HepG2 (cell line): ENCODE data around the gene EFCAB14. TPM values are rescaled to one million over a fixed set of nuclear protein-coding genes. Genes with fewer than 3 reads are reported as not detected.
A peak's percentile ranks its signal among the peaks of the same experiment; 100 is the strongest.

Source experiments
- ADNP ChIP-seq: sonication (generic); formaldehyde crosslinking; IDR thresholded peaks from 2 replicates; pipeline ENCODE4 v1.4.0; 2020; ENCODE audit warnings: missing genetic modification reagents
- ATM ChIP-seq: fragments of 450-650 bp; IDR thresholded peaks from 2 replicates; pipeline ENCODE4 v1.7.1; 2017; ENCODE audit warnings: mild to moderate bottlenecking, borderline replicate concordance
- ATRX ChIP-seq: sonication (generic); formaldehyde crosslinking; IDR thresholded peaks from 2 replicates; pipeline ENCODE4 v1.4.0; 2020; ENCODE audit warnings: missing genetic modification reagents, borderline replicate concordance
- CBFB ChIP-seq: sonication (generic); formaldehyde crosslinking; IDR thresholded peaks from 2 replicates; pipeline ENCODE4 v1.4.0; 2020; ENCODE audit warnings: missing genetic modification reagents
- ISL2 ChIP-seq: sonication (generic); formaldehyde crosslinking; IDR thresholded peaks from 2 replicates; pipeline ENCODE4 v1.5.0; 2020; ENCODE audit warnings: missing genetic modification reagents
- MIER2 ChIP-seq: IDR thresholded peaks from 2 replicates; pipeline ENCODE4 v1.6.1; 2016; ENCODE audit warnings: missing biosample characterization, missing genetic modification reagents
- NFE2L2 ChIP-seq: fragments of 150-350 bp; IDR thresholded peaks from 2 replicates; pipeline ENCODE4 v1.6.1; 2014; ENCODE audit warnings: low read length
- PAF1 ChIP-seq: IDR thresholded peaks from 2 replicates; pipeline ENCODE4 v1.6.1; 2016; ENCODE audit warnings: missing genetic modification reagents, missing compliant biosample characterization
- RARG ChIP-seq: sonication (generic); formaldehyde crosslinking; IDR thresholded peaks from 2 replicates; pipeline ENCODE4 v1.4.0; 2020; ENCODE audit warnings: low read depth, mild to moderate bottlenecking, missing genetic modification reagents
- RBFOX2 ChIP-seq: fragments of 200-400 bp; formaldehyde crosslinking; IDR thresholded peaks from 2 replicates; pipeline ENCODE4 v1.6.1; 2017; ENCODE audit warnings: low read depth, mild to moderate bottlenecking, low read length
- RCOR2 ChIP-seq: IDR thresholded peaks from 2 replicates; pipeline ENCODE4 v1.6.1; 2016; ENCODE audit warnings: missing biosample characterization, missing genetic modification reagents
- REPIN1 ChIP-seq: sonication (generic); formaldehyde crosslinking; IDR thresholded peaks from 2 replicates; pipeline ENCODE4 v1.8.0; 2022; ENCODE audit warnings: missing genetic modification reagents, low read depth, mild to moderate bottlenecking, borderline replicate concordance
- SMAD3 ChIP-seq: sonication (generic); formaldehyde crosslinking; IDR thresholded peaks from 2 replicates; pipeline ENCODE4 v1.4.0; 2020; ENCODE audit warnings: missing genetic modification reagents
- SOX5 ChIP-seq: IDR thresholded peaks from 2 replicates; pipeline ENCODE4 v1.6.1; 2016; ENCODE audit warnings: borderline replicate concordance
- SRY ChIP-seq: sonication (generic); formaldehyde crosslinking; IDR thresholded peaks from 2 replicates; pipeline ENCODE4 v1.8.0; 2022; ENCODE audit warnings: mild to moderate bottlenecking, missing genetic modification reagents
- STAT5B ChIP-seq: sonication (generic); formaldehyde crosslinking; IDR thresholded peaks from 2 replicates; pipeline ENCODE4 v1.4.0; 2020; ENCODE audit warnings: missing genetic modification reagents
- TMF1 ChIP-seq: sonication (generic); formaldehyde crosslinking; IDR thresholded peaks from 2 replicates; pipeline ENCODE4 v1.8.1; 2022; ENCODE audit warnings: low read depth, missing genetic modification reagents
- ZFX ChIP-seq: sonication (generic); formaldehyde crosslinking; IDR thresholded peaks from 2 replicates; pipeline ENCODE4 v1.4.0; 2020; ENCODE audit warnings: mild to moderate bottlenecking, low read depth, missing genetic modification reagents, moderate library complexity
- ZIK1 ChIP-seq: sonication (generic); formaldehyde crosslinking; IDR thresholded peaks from 2 replicates; pipeline ENCODE4 v1.5.0; 2020; ENCODE audit warnings: mild to moderate bottlenecking, low read depth, missing genetic modification reagents, borderline replicate concordance
- ZNF292 ChIP-seq: sonication (generic); formaldehyde crosslinking; IDR thresholded peaks from 2 replicates; pipeline ENCODE4 v1.8.1; 2022; ENCODE audit warnings: mild to moderate bottlenecking, low read depth, missing genetic modification reagents, borderline replicate concordance
- ZNF317 ChIP-seq: sonication (generic); formaldehyde crosslinking; IDR thresholded peaks from 2 replicates; pipeline ENCODE4 v1.5.0; 2020; ENCODE audit warnings: mild to moderate bottlenecking, missing genetic modification reagents
- ZNF543 ChIP-seq: sonication (generic); formaldehyde crosslinking; IDR thresholded peaks from 2 replicates; pipeline ENCODE4 v1.4.0; 2020; ENCODE audit warnings: mild to moderate bottlenecking, missing genetic modification reagents
- ZNF720 ChIP-seq: sonication (generic); formaldehyde crosslinking; IDR thresholded peaks from 2 replicates; pipeline ENCODE4 v1.4.0; 2020; ENCODE audit warnings: missing genetic modification reagents
- ZNF816 ChIP-seq: sonication (generic); formaldehyde crosslinking; IDR thresholded peaks from 2 replicates; pipeline ENCODE4 v1.8.0; 2022; ENCODE audit warnings: missing genetic modification reagents, mild to moderate bottlenecking, borderline replicate concordance
- ZNF841 ChIP-seq: sonication (generic); formaldehyde crosslinking; IDR thresholded peaks from 2 replicates; pipeline ENCODE4 v1.8.1; 2023; ENCODE audit warnings: missing genetic modification reagents, borderline replicate concordance
- ZNF891 ChIP-seq: sonication (generic); formaldehyde crosslinking; IDR thresholded peaks from 2 replicates; pipeline ENCODE4 v1.5.0; 2020; ENCODE audit warnings: mild to moderate bottlenecking, missing genetic modification reagents
- polyA plus RNA-seq, 8 experiments: library from polyadenylated mRNA; depleted of rRNA in 3 of 8; stranded (reverse) in 7 of 8; unstranded in 1 of 8; fragments of >200 nt; fragmentation: Illumina TruSeq in 4 of 8; extraction: Trizol in 4 of 8; gene quantifications; 2 replicates each; pipeline versions ENCODE4 v1.2.1 to v1.2.3, GENCODE V29; 2011 to 2016; ENCODE audit warnings: low read depth in 4 of 8, missing spikeins in 1 of 8, mixed read lengths in 1 of 8; ENCODE audit not compliant: insufficient read depth in 1 of 8
- total RNA-seq, 5 experiments: library from RNA; depleted of rRNA; stranded (reverse); fragments of >200 nt; fragmentation: Illumina TruSeq; extraction: Trizol; gene quantifications; 2 replicates each; pipeline ENCODE4 v1.2.3, GENCODE V29; 2016; ENCODE audit warnings: low read depth in 1 of 5
- TF ChIP-seq, protein P1 (sequence below): IDR thresholded peaks from 2 replicates; pipeline ENCODE4 v1.6.1; 2016
- TF ChIP-seq, protein P2 (sequence below): sonication (generic); formaldehyde crosslinking; IDR thresholded peaks from 2 replicates; pipeline ENCODE4 v1.4.0; 2020; ENCODE audit warnings: missing genetic modification reagents
- TF ChIP-seq, protein P3 (sequence below): conservative IDR thresholded peaks from 2 replicates; pipeline ENCODE4 v1.6.1; 2018; ENCODE audit warnings: missing genetic modification reagents

The EFCAB14 gene
- total and polyA plus RNA-seq, 2 of the 13 experiments (the other 11 are each of a cell fraction or from before 2014, with no cell fraction given) = 13.4 to 17.9 TPM

DNA sequence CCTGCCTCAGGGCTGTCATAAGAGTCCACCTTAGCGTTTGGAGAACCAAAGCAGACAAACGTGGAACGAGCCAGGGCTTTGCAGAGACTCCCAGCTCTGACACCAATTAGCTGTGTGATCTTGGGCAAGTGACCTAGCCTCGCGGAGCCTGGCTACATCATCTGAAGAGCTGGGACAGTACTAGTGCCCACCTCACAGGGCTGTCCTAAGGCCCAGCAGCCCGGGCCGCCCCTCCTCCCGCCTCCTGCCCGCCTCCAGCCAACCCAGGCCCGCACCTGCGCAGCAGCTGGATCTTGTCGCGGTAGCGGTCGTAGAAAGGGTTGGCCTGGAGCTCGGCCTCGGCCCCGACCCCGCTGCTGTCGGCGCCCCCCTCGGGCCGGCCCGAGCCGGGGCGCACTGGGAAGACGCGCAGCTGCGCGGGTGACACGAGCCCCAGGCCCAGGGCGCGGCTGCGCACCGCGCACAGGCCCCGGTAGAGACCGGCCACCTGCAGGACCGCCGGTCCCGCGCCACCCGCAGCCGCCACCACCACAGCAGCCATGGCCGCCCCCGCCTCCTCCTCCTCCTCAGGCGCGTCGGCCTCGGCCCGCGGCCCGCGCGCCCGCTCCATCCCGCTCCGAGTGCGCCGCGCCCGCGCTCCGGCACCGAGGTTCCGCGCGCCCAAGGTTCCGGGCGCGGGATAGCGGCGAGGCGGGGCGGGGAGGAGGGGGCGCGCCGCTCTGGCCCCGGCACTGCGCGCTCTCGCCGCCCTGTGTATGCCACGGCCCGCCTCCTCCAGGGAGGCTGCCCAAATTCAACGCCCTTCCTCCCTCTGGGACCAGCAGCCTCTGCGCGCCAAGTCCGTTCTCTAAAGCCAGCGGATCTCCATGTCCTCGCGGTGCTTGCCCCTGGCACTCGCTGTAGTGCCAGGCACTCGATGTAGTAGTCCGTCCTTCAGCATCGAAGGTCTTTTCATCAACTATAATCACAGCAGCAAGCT lies 50.8 kb downstream of the EFCAB14 start, which contains the start of gene ATPAF1 (continued):
- TF ChIP-seq ZNF543 (CRISPR knock-in tag) = no peak
- no peak for TF ChIP-seq PAF1 (CRISPR knock-in tag)
- no peak for TF ChIP-seq ATRX
- peak; percentile 94 for TF ChIP-seq ZFX (CRISPR knock-in tag)
- peak; percentile 89 for TF ChIP-seq RBFOX2
- TF ChIP-seq SOX5 (CRISPR knock-in tag) = no peak
- TF ChIP-seq REPIN1 = no peak; the same call in 1 of the 2 replicates
- TF ChIP-seq SMAD3 (CRISPR knock-in tag) = no peak
- TF ChIP-seq, protein P1, sequence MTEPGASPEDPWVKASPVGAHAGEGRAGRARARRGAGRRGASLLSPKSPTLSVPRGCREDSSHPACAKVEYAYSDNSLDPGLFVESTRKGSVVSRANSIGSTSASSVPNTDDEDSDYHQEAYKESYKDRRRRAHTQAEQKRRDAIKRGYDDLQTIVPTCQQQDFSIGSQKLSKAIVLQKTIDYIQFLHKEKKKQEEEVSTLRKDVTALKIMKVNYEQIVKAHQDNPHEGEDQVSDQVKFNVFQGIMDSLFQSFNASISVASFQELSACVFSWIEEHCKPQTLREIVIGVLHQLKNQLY (CRISPR knock-in tag) = no peak
- TF ChIP-seq NFE2L2 = no peak
- no peak for TF ChIP-seq ZNF816 (CRISPR knock-in tag)
- no peak for TF ChIP-seq ZNF317
- no peak for TF ChIP-seq ZNF891 (CRISPR knock-in tag)
- TF ChIP-seq TMF1 = no peak
- TF ChIP-seq ZIK1 (CRISPR knock-in tag) = peak; percentile 66; the same call in 1 of the 2 replicates
- no peak for TF ChIP-seq ADNP
- TF ChIP-seq RCOR2 (CRISPR knock-in tag) = no peak
- no peak for TF ChIP-seq RARG (CRISPR knock-in tag)
- TF ChIP-seq SRY (CRISPR knock-in tag) = peak; percentile 12; the same call in 1 of the 2 replicates
- TF ChIP-seq, protein P2, sequence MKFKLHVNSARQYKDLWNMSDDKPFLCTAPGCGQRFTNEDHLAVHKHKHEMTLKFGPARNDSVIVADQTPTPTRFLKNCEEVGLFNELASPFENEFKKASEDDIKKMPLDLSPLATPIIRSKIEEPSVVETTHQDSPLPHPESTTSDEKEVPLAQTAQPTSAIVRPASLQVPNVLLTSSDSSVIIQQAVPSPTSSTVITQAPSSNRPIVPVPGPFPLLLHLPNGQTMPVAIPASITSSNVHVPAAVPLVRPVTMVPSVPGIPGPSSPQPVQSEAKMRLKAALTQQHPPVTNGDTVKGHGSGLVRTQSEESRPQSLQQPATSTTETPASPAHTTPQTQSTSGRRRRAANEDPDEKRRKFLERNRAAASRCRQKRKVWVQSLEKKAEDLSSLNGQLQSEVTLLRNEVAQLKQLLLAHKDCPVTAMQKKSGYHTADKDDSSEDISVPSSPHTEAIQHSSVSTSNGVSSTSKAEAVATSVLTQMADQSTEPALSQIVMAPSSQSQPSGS (CRISPR knock-in tag) = no peak
- TF ChIP-seq, protein P3, sequence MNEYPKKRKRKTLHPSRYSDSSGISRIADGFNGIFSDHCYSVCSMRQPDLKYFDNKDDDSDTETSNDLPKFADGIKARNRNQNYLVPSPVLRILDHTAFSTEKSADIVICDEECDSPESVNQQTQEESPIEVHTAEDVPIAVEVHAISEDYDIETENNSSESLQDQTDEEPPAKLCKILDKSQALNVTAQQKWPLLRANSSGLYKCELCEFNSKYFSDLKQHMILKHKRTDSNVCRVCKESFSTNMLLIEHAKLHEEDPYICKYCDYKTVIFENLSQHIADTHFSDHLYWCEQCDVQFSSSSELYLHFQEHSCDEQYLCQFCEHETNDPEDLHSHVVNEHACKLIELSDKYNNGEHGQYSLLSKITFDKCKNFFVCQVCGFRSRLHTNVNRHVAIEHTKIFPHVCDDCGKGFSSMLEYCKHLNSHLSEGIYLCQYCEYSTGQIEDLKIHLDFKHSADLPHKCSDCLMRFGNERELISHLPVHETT (CRISPR knock-in tag) = no peak
- no peak for TF ChIP-seq ZNF720 (CRISPR knock-in tag)
- no peak for TF ChIP-seq ZNF292 (CRISPR knock-in tag)
- TF ChIP-seq CBFB (CRISPR knock-in tag) = no peak
- TF ChIP-seq MIER2 (CRISPR knock-in tag) = no peak
- no peak for TF ChIP-seq ATM
- TF ChIP-seq STAT5B (CRISPR knock-in tag) = no peak
- TF ChIP-seq ISL2 = no peak
- TF ChIP-seq ZNF841 (CRISPR knock-in tag) = no peak
